GM12878 (cell line): ENCODE measurements around the gene UQCRH. TPM values are rescaled to one million over a fixed set of nuclear protein-coding genes. Genes with fewer than 3 reads are reported as not detected.

ENCODE experiments used
- ATAC-seq: fragments of 200-7000 bp; cut with Tn5 transposase; 3 replicates; pipeline ENCODE4 v1.9.1; 2020; ENCODE audit warnings: mild to moderate bottlenecking, moderate library complexity
- BruUV-seq: library from RNA; stranded (reverse); fragments of 400-500 nt; replicated peaks from 2 replicates; lab custom pipeline; 2021; lab: Mats Ljungman, UMichigan
- CTCF ChIA-PET: fragments of 300-600 bp; sonication (Branson Sonifier 250); formaldehyde crosslinking; extraction: SDS; loops from one replicate; lab custom pipeline; 2021; ENCODE audit warnings: inconsistent platforms; lab: Yijun Ruan, JAX
- POLR2A ChIA-PET: fragments of 350-600 bp; formaldehyde crosslinking; extraction: SDS; loops from one replicate; lab custom pipeline; 2021; ENCODE audit warnings: inconsistent platforms; lab: Charles Lee
- RAD21 ChIA-PET: fragments of 300-600 bp; sonication (Branson Sonifier 250); formaldehyde crosslinking; loops from one replicate; lab custom pipeline; 2023; ENCODE audit warnings: antibody characterized with exemption; ENCODE audit not compliant: unreplicated experiment; lab: Charles Lee
- SMC1A ChIA-PET: fragments of 300-600 bp; sonication (Branson Sonifier 250); formaldehyde crosslinking; loops from one replicate; lab custom pipeline; 2023; ENCODE audit not compliant: unreplicated experiment, uncharacterized antibody; lab: Charles Lee
- DNase-seq: peaks from one replicate; pipeline ENCODE4 v3.0.0-alpha.2; 2011; ENCODE audit warnings: low read depth, low spot score
- FAIRE-seq: peaks from 3 replicates; lab custom pipeline; 2011; peaks lifted over from hg19 to GRCh38; lab: Jason Lieb, UNC
- H2AFZ ChIP-seq: 2 replicates; pipeline ENCODE4 v1.6.0; 2011; ENCODE audit warnings: low read depth, low read length, control low read depth; ENCODE audit not compliant: control insufficient read depth
- H3K27ac ChIP-seq: 2 replicates; pipeline ENCODE4 v1.5.1; 2011; ENCODE audit warnings: control low read depth; ENCODE audit not compliant: control insufficient read depth, insufficient read depth
- H3K27me3 ChIP-seq, 2 experiments: replicated peaks in 1 of 2; 2 replicates each; pipeline versions ENCODE4 v1.6.0 to v1.6.1; 2011; ENCODE audit warnings: low read length in 1 of 2; ENCODE audit not compliant: control insufficient read depth in 2 of 2, insufficient read depth in 2 of 2
- H3K36me3 ChIP-seq, 2 experiments: 2 replicates each; pipeline ENCODE4 v1.5.1; 2011; ENCODE audit warnings: low read length in 1 of 2; ENCODE audit not compliant: control insufficient read depth in 2 of 2, insufficient read depth in 2 of 2
- H3K4me1 ChIP-seq: 2 replicates; pipeline ENCODE4 v1.6.1; 2011; ENCODE audit warnings: mild to moderate bottlenecking, low read length, moderate library complexity, mixed read lengths; ENCODE audit not compliant: control insufficient read depth, insufficient read depth
- H3K4me2 ChIP-seq: 2 replicates; pipeline ENCODE4 v1.6.0; 2011; ENCODE audit warnings: control low read depth; ENCODE audit not compliant: control insufficient read depth, insufficient read depth
- H3K4me3 ChIP-seq: fragments of 200-600 bp; sonication (generic); 2 replicates; pipeline ENCODE4 v1.5.1; 2016
- H3K79me2 ChIP-seq: 2 replicates; pipeline ENCODE4 v1.6.0; 2011; ENCODE audit warnings: low read length; ENCODE audit not compliant: control insufficient read depth, insufficient read depth
- H3K9ac ChIP-seq: 2 replicates; pipeline ENCODE4 v1.8.0; 2011; ENCODE audit warnings: low read length, control low read depth, mixed read lengths; ENCODE audit not compliant: control insufficient read depth, insufficient read depth
- H3K9me3 ChIP-seq: replicated peaks from 3 replicates; pipeline ENCODE4 v1.5.1; 2011; ENCODE audit warnings: mild to moderate bottlenecking, low read length; ENCODE audit not compliant: control insufficient read depth, insufficient read depth
- H4K20me1 ChIP-seq: 2 replicates; pipeline ENCODE4 v1.6.0; 2011; ENCODE audit not compliant: control insufficient read depth, insufficient read depth
- BRCA1 ChIP-seq: IDR thresholded peaks from 2 replicates; pipeline ENCODE4 v1.6.1; 2011; ENCODE audit warnings: low read depth, low read length, improper control_type of control experiment
- CBFB ChIP-seq: IDR thresholded peaks from 2 replicates; pipeline ENCODE4 v1.6.1; 2016; ENCODE audit warnings: antibody characterized with exemption, low read depth
- CEBPZ ChIP-seq: fragments of 150-350 bp; IDR thresholded peaks from 2 replicates; pipeline ENCODE4 v1.6.1; 2016; ENCODE audit warnings: low read depth, low read length
- EP300 ChIP-seq, 2 experiments: fragments of 150-350 bp in 1 of 2; IDR thresholded peaks; 2 replicates each; pipeline ENCODE4 v1.6.1; 2011 to 2012; ENCODE audit warnings: low read depth in 2 of 2, low read length in 2 of 2, borderline replicate concordance in 1 of 2, improper control_type of control experiment in 1 of 2, inconsistent platforms in 1 of 2; ENCODE audit not compliant: control insufficient read depth in 1 of 2
- HSF1 ChIP-seq: fragments of 150-350 bp; IDR thresholded peaks from 2 replicates; pipeline ENCODE4 v1.6.1; 2014; ENCODE audit warnings: mild to moderate bottlenecking, low read depth, low read length
- PAX8 ChIP-seq: fragments of 450-650 bp; IDR thresholded peaks from 2 replicates; pipeline ENCODE4 v1.6.1; 2017; ENCODE audit warnings: mild to moderate bottlenecking, moderate library complexity
- RUNX3 ChIP-seq: IDR thresholded peaks from 2 replicates; pipeline ENCODE4 v1.6.1; 2012; ENCODE audit warnings: low read length, inconsistent platforms
- SMARCA5 ChIP-seq: fragments of 450-650 bp; IDR thresholded peaks from 2 replicates; pipeline ENCODE4 v1.6.1; 2017; ENCODE audit warnings: mild to moderate bottlenecking
- SREBF1 ChIP-seq: IDR thresholded peaks from 2 replicates; pipeline ENCODE4 v1.6.1; 2012; ENCODE audit warnings: mild to moderate bottlenecking, low read length
- TBL1XR1 ChIP-seq: IDR thresholded peaks from 2 replicates; pipeline ENCODE4 v1.6.1; 2012; ENCODE audit warnings: low read depth, low read length, improper control_type of control experiment
- TCF7 ChIP-seq: IDR thresholded peaks from 2 replicates; pipeline ENCODE4 v1.6.1; 2014; ENCODE audit warnings: antibody characterized with exemption, borderline replicate concordance
- ZZZ3 ChIP-seq: IDR thresholded peaks from 2 replicates; pipeline ENCODE4 v1.6.1; 2011; ENCODE audit warnings: low read depth; ENCODE audit not compliant: control insufficient read depth, insufficient read length
- WGBS: methylation state at CpG from one replicate; pipeline ENCODE4 v1.1.6; 2016; ENCODE audit warnings: low lambda C conversion rate; ENCODE audit not compliant: insufficient replicate concordance, insufficient coverage; ENCODE audit errors: missing lambda C conversion rate; 5-methylcytosine and 5-hydroxymethylcytosine counted together
- in situ Hi-C: fragments of 300-500 bp; cut with MboI; formaldehyde crosslinking; loops from 9 replicates; pipeline ENCODE4 v1.14.3; 2018; ENCODE audit warnings: mixed read lengths
- intact Hi-C: fragments of 100-400 bp; cut with micrococcal nuclease; formaldehyde crosslinking; loops from one replicate; pipeline ENCODE4 v1.14.2; 2022; ENCODE audit not compliant: unreplicated experiment
- polyA plus RNA-seq, 11 experiments: library from polyadenylated mRNA; depleted of rRNA in 4 of 11; unstranded in 6 of 11; stranded (reverse) in 5 of 11; fragments of >200 nt; fragmentation: Nextera tagmentation in 4 of 11; fragmentation: Illumina TruSeq in 1 of 11; extraction: Ambion mirVana in 4 of 11; extraction: Trizol in 1 of 11; gene quantifications; 1 replicate in 1 of 11; 2 replicates in 10 of 11; pipeline versions ENCODE4 v1.2.1 to v1.2.3, GENCODE V29; 2011 to 2016; ENCODE audit warnings: inconsistent platforms in 2 of 11, missing spikeins in 2 of 11, low read depth in 1 of 11
- total RNA-seq, 4 experiments: library from RNA; depleted of rRNA in 3 of 4; stranded (reverse); fragments of >200 nt in 3 of 4; fragmentation: Illumina TruSeq in 1 of 4; extraction: Trizol in 1 of 4; gene quantifications; 2 replicates each; pipeline versions ENCODE4 v1.2.1 to v1.2.3, GENCODE V29; 2013 to 2021
- TF ChIP-seq, protein P1 (sequence below): fragments of 450-650 bp; IDR thresholded peaks from 2 replicates; pipeline ENCODE4 v1.6.1; 2018; ENCODE audit warnings: mild to moderate bottlenecking, low read depth, moderate library complexity; ENCODE audit not compliant: partially characterized antibody
- TF ChIP-seq, protein P2 (sequence below): IDR thresholded peaks from 2 replicates; pipeline ENCODE4 v1.6.1; 2012; ENCODE audit warnings: low read depth, low read length, improper control_type of control experiment
- TF ChIP-seq, protein P3 (sequence below): IDR thresholded peaks from 2 replicates; pipeline ENCODE4 v1.6.1; 2011; ENCODE audit warnings: mild to moderate bottlenecking, low read depth, low read length, moderate library complexity; ENCODE audit not compliant: insufficient replicate concordance

Gene UQCRH
- total and polyA plus RNA-seq, 10 of the 15 experiments (the other 5 are each of a cell fraction or from before 2014, with no cell fraction given) = 363 to 1,782 (median 597) TPM

GRCh38 chr1:46317323-46317722, 13.8 kb downstream of the UQCRH start:
- Histone ChIP-seq H3K36me3 (peaks cover 0 to 14% of the 10 kb centered on the region in 2 experiments), H2AFZ (no peak overlapping the region), H3K27me3 (no peaks in the 10 kb centered on the region), H3K9me3 (no peaks in the 10 kb centered on the region), H4K20me1 (no peaks in the 10 kb centered on the region), H3K9ac (no peak overlapping the region), H3K4me2 (no peak overlapping the region), H3K4me3 (no peak overlapping the region), H3K79me2 (peaks cover 42% of the 10 kb centered on the region), H3K27ac (no peak overlapping the region), H3K4me1 (peaks cover 12% of the 10 kb centered on the region; the same call in 1 of the 2 replicates)
- POLR2A ChIA-PET = interaction anchor here (0.6 to 2.6 kb wide), 7 partner anchors 9 to 272 kb away, joined by 3 to 18 read pairs (median 4); no protein-coding TSS in a partner anchor
- BruUV-seq = no TSS peak
- no peak for FAIRE-seq
- WGBS = 100% methylated on average over 1 of the region's 1 CpG
- in situ Hi-C loops (no loop called here), intact Hi-C loops (no loop called here)
- no peak for DNase-seq
- ATAC-seq = no peak
- SMC1A ChIA-PET = interaction anchor here (1.0 to 4.4 kb wide), 3 partner anchors 9 to 28 kb away, joined by 3 to 26 read pairs (median 7); no protein-coding TSS in a partner anchor
- RAD21 ChIA-PET = interaction anchor here (2.0 to 2.2 kb wide), 2 partner anchors 9 to 14 kb away, joined by 6 to 8 read pairs; partner anchors contain the start of genes LRRC41 and UQCRH
- CTCF ChIA-PET = interaction anchor here (0.6 to 3.3 kb wide), 4 partner anchors 9 to 317 kb away, joined by 3 to 19 read pairs (median 6); no protein-coding TSS in a partner anchor
- TF ChIP-seq, protein P1, sequence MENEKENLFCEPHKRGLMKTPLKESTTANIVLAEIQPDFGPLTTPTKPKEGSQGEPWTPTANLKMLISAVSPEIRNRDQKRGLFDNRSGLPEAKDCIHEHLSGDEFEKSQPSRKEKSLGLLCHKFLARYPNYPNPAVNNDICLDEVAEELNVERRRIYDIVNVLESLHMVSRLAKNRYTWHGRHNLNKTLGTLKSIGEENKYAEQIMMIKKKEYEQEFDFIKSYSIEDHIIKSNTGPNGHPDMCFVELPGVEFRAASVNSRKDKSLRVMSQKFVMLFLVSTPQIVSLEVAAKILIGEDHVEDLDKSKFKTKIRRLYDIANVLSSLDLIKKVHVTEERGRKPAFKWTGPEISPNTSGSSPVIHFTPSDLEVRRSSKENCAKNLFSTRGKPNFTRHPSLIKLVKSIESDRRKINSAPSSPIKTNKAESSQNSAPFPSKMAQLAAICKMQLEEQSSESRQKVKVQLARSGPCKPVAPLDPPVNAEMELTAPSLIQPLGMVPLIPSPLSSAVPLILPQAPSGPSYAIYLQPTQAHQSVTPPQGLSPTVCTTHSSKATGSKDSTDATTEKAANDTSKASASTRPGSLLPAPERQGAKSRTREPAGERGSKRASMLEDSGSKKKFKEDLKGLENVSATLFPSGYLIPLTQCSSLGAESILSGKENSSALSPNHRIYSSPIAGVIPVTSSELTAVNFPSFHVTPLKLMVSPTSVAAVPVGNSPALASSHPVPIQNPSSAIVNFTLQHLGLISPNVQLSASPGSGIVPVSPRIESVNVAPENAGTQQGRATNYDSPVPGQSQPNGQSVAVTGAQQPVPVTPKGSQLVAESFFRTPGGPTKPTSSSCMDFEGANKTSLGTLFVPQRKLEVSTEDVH = no peak
- TF ChIP-seq TBL1XR1 (no peak), HSF1 (no peak), EP300 (IDR thresholded peaks at IDR 0.05; ENCODE audit: borderline replicate concordance in 1 of 2, control insufficient read depth in 1 of 2, low read depth in 2 of 2, low read length in 2 of 2) (no peak), RUNX3 (no peak), SMARCA5 (no peak), TCF7 (no peak), BRCA1 (no peak), CBFB (no peak), CEBPZ (no peak), ZZZ3 (no peak), SREBF1 (no peak), PAX8 (no peak)
- TF ChIP-seq, protein P2, sequence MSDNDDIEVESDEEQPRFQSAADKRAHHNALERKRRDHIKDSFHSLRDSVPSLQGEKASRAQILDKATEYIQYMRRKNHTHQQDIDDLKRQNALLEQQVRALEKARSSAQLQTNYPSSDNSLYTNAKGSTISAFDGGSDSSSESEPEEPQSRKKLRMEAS = no peak
- TF ChIP-seq, protein P3, sequence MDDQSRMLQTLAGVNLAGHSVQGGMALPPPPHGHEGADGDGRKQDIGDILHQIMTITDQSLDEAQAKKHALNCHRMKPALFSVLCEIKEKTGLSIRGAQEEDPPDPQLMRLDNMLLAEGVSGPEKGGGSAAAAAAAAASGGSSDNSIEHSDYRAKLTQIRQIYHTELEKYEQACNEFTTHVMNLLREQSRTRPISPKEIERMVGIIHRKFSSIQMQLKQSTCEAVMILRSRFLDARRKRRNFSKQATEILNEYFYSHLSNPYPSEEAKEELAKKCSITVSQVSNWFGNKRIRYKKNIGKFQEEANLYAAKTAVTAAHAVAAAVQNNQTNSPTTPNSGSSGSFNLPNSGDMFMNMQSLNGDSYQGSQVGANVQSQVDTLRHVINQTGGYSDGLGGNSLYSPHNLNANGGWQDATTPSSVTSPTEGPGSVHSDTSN = no peak
